OCI-LY7 (cell line): ENCODE measurements around the gene APCDD1L. TPM values are rescaled to one million over a fixed set of nuclear protein-coding genes. Genes with fewer than 3 reads are reported as not detected.

Source experiments
- BruUV-seq: library from RNA; stranded (reverse); fragments of 400-500 nt; replicated peaks from 2 replicates; lab custom pipeline; 2021; lab: Mats Ljungman, UMichigan
- CTCF ChIA-PET: fragments of 300-600 bp; sonication (Branson Sonifier 250); formaldehyde crosslinking; loops from one replicate; lab custom pipeline; 2022; ENCODE audit warnings: antibody characterized with exemption; ENCODE audit not compliant: unreplicated experiment; lab: Charles Lee
- POLR2A ChIA-PET: fragments of 300-600 bp; sonication (Branson Sonifier 250); formaldehyde crosslinking; loops from one replicate; lab custom pipeline; 2022; ENCODE audit warnings: antibody characterized with exemption; lab: Charles Lee
- DNase-seq: peaks from one replicate; pipeline ENCODE4 v3.0.0-alpha.2; 2015; ENCODE audit warnings: low spot score
- H2AFZ ChIP-seq: fragments of 200-600 bp; sonication (generic), shearing (Covaris generic); 2 replicates; pipeline ENCODE4 v1.6.1; 2014; ENCODE audit warnings: mild to moderate bottlenecking, antibody characterized with exemption, low read length, moderate library complexity
- H3K27ac ChIP-seq: fragments of 200-600 bp; sonication (generic); 2 replicates; pipeline ENCODE4 v1.5.1; 2014; ENCODE audit warnings: mixed run types, low read depth, mild to moderate bottlenecking, moderate library complexity, low read length, inconsistent platforms; ENCODE audit not compliant: poor library complexity, severe bottlenecking
- H3K36me3 ChIP-seq: fragments of 200-600 bp; sonication (generic); 2 replicates; pipeline ENCODE4 v1.6.1; 2014; ENCODE audit warnings: mild to moderate bottlenecking, antibody characterized with exemption, low read length, moderate library complexity, mixed read lengths; ENCODE audit not compliant: insufficient read depth
- H3K4me1 ChIP-seq: fragments of 200-600 bp; sonication (generic); 2 replicates; pipeline ENCODE4 v1.5.1; 2014; ENCODE audit warnings: mild to moderate bottlenecking, low read length; ENCODE audit not compliant: insufficient read depth, poor library complexity, severe bottlenecking
- H3K4me2 ChIP-seq: fragments of 200-600 bp; sonication (generic); 2 replicates; pipeline ENCODE4 v1.6.1; 2014; ENCODE audit warnings: mild to moderate bottlenecking, low read length
- H3K4me3 ChIP-seq: fragments of 200-600 bp; sonication (generic); 2 replicates; pipeline ENCODE4 v1.5.1; 2014; ENCODE audit warnings: mild to moderate bottlenecking, low read depth, low read length; ENCODE audit not compliant: poor library complexity, severe bottlenecking
- H3K79me2 ChIP-seq: fragments of 200-600 bp; sonication (generic); 2 replicates; pipeline ENCODE4 v1.6.1; 2016; ENCODE audit warnings: low read depth, mild to moderate bottlenecking, low read length, moderate library complexity, mixed read lengths; ENCODE audit not compliant: insufficient read depth
- H3K9me2 ChIP-seq: fragments of 200-600 bp; sonication (generic); 2 replicates; pipeline ENCODE4 v1.6.1; 2016; ENCODE audit warnings: mild to moderate bottlenecking, low read length, mixed read lengths; ENCODE audit not compliant: insufficient read depth
- H3K9me3 ChIP-seq: fragments of 200-600 bp; sonication (generic); 2 replicates; pipeline ENCODE4 v1.6.1; 2014; ENCODE audit warnings: mild to moderate bottlenecking, mixed run types, low read length, mixed read lengths
- H4K20me1 ChIP-seq: fragments of 200-600 bp; sonication (generic); 2 replicates; pipeline ENCODE4 v1.6.1; 2014; ENCODE audit warnings: mild to moderate bottlenecking, antibody characterized with exemption, low read length, moderate library complexity, mixed read lengths; ENCODE audit not compliant: insufficient read depth
- CTCF ChIP-seq: fragments of 200-600 bp; sonication (generic); conservative IDR thresholded peaks from 2 replicates; pipeline ENCODE4 v1.5.1; 2014; ENCODE audit warnings: mild to moderate bottlenecking, antibody characterized with exemption, low read length, moderate library complexity, mixed read lengths
- EZH2phosphoT487 ChIP-seq: fragments of 200-600 bp; sonication (generic); IDR thresholded peaks from 2 replicates; pipeline ENCODE4 v1.6.1; 2018; ENCODE audit warnings: low read depth, borderline replicate concordance, mild to moderate bottlenecking, mixed run types, antibody characterized with exemption, low read length, moderate library complexity, mixed read lengths
- intact Hi-C: fragments of 100-400 bp; cut with micrococcal nuclease; formaldehyde crosslinking; loops from one replicate; pipeline ENCODE4 v1.10.0; 2022; ENCODE audit not compliant: unreplicated experiment
- total RNA-seq, 2 experiments: library from RNA; depleted of rRNA in 1 of 2; stranded (reverse); fragments of >200 nt in 1 of 2; shearing (Covaris generic) in 1 of 2; gene quantifications; 2 replicates each; pipeline ENCODE4 v1.2.3, GENCODE V29; 2014 to 2022

Gene APCDD1L
- total RNA-seq, 2 experiments from 2014 or later, result not detected

- Histone ChIP-seq H3K4me2 (no peak overlapping the region), H3K4me1 (no peaks in the 10 kb centered on the region), H2AFZ (no peak overlapping the region), H3K27ac (no peak overlapping the region), H4K20me1 (no peaks in the 10 kb centered on the region), H3K36me3 (no peaks in the 10 kb centered on the region), H3K4me3 (no peak overlapping the region), H3K79me2 (no peaks in the 10 kb centered on the region), H3K9me3 (no peaks in the 10 kb centered on the region), H3K9me2 (no peaks in the 10 kb centered on the region)
- no peak for DNase-seq
- ChIA-PET POLR2A (no interaction called here), CTCF (no interaction called here)
- intact Hi-C loops, result no loop called here
- no TSS peak for BruUV-seq
- TF ChIP-seq EZH2phosphoT487, result no peak
- TF ChIP-seq CTCF, result no peak
These were observed 17.3 kb downstream of the APCDD1L start for GRCh38 chr20:58497724-58498469.

- Histone ChIP-seq H4K20me1 (no peaks in the 10 kb centered on the region), H3K9me2 (no peaks in the 10 kb centered on the region), H3K4me1 (peaks cover 3% of the 10 kb centered on the region), H3K9me3 (no peaks in the 10 kb centered on the region), H3K36me3 (no peaks in the 10 kb centered on the region), H3K27ac (no peak overlapping the region), H3K4me2 (no peak overlapping the region), H3K79me2 (no peaks in the 10 kb centered on the region), H2AFZ (no peak overlapping the region), H3K4me3 (no peak overlapping the region)
- POLR2A ChIA-PET, result no interaction called here
- CTCF ChIA-PET, result no interaction called here
- DNase-seq, result no peak
- intact Hi-C loops, result no loop called here
- TF ChIP-seq CTCF (no peak), EZH2phosphoT487 (no peak)
- no TSS peak for BruUV-seq
These were observed 18.0 kb downstream of the APCDD1L start for GRCh38 chr20:58497076-58497641.

- no peaks in the 10 kb centered on the region for H3K36me3 ChIP-seq
- no peak overlapping the region for H2AFZ ChIP-seq
- H3K4me3 ChIP-seq, result no peak overlapping the region
- ChIA-PET POLR2A (no interaction called here), CTCF (no interaction called here)
- peaks cover 6% of the 10 kb centered on the region for H3K4me1 ChIP-seq
- H3K9me2 ChIP-seq, result no peaks in the 10 kb centered on the region
- no TSS peak for BruUV-seq
- no peaks in the 10 kb centered on the region for H3K9me3 ChIP-seq
- H3K4me2 ChIP-seq, result no peak overlapping the region
- H3K27ac ChIP-seq, result no peak overlapping the region
- intact Hi-C loops, result no loop called here
- no peaks in the 10 kb centered on the region for H4K20me1 ChIP-seq
- DNase-seq, result no peak
- H3K79me2 ChIP-seq, result no peaks in the 10 kb centered on the region
- TF ChIP-seq CTCF (no peak), EZH2phosphoT487 (no peak)
These were observed 18.8 kb downstream of the APCDD1L start for GRCh38 chr20:58496429-58496769.
